Loucy (cell line): ENCODE results near the gene ACER3.

Experiments
- H2AFZ ChIP-seq: fragments of 200-600 bp; sonication (generic); 2 replicates; pipeline ENCODE4 v1.6.0; 2016; ENCODE audit warnings: antibody characterized with exemption, mild to moderate bottlenecking, low read length, moderate library complexity
- H3F3A ChIP-seq: fragments of 200-600 bp; 2 replicates; pipeline ENCODE4 v1.6.0; 2016; ENCODE audit warnings: antibody characterized with exemption, low read depth, mild to moderate bottlenecking
- H3K27me3 ChIP-seq: fragments of 200-600 bp; sonication (generic); 2 replicates; pipeline ENCODE4 v1.6.1; 2014; ENCODE audit warnings: low read length, mild to moderate bottlenecking; ENCODE audit not compliant: insufficient read depth, poor library complexity, severe bottlenecking
- H3K36me3 ChIP-seq: fragments of 200-600 bp; sonication (generic); 2 replicates; pipeline ENCODE4 v1.6.1; 2016; ENCODE audit warnings: low read length; ENCODE audit not compliant: insufficient read depth
- H3K4me1 ChIP-seq: fragments of 200-600 bp; sonication (generic); 2 replicates; pipeline ENCODE4 v1.5.1; 2014; ENCODE audit warnings: low read length, mild to moderate bottlenecking; ENCODE audit not compliant: insufficient read depth, poor library complexity, severe bottlenecking
- H3K4me2 ChIP-seq: fragments of 200-600 bp; sonication (generic); 2 replicates; pipeline ENCODE4 v1.6.0; 2014; ENCODE audit warnings: antibody characterized with exemption, low read length, low read depth, mild to moderate bottlenecking; ENCODE audit not compliant: poor library complexity, severe bottlenecking
- H3K4me3 ChIP-seq: fragments of 200-600 bp; sonication (generic); 2 replicates; pipeline ENCODE4 v1.5.1; 2014; ENCODE audit warnings: low read length, mild to moderate bottlenecking, mixed read lengths; ENCODE audit not compliant: poor library complexity, severe bottlenecking
- H3K79me2 ChIP-seq: fragments of 200-600 bp; sonication (generic); 2 replicates; pipeline ENCODE4 v1.6.1; 2014; ENCODE audit warnings: low read length; ENCODE audit not compliant: insufficient read depth
- H3K9ac ChIP-seq: fragments of 200-600 bp; sonication (generic); 2 replicates; pipeline ENCODE4 v1.6.0; 2014; ENCODE audit warnings: mild to moderate bottlenecking, low read depth, low read length, moderate library complexity; ENCODE audit not compliant: poor library complexity, severe bottlenecking
- H3K9me2 ChIP-seq: fragments of 200-600 bp; sonication (generic); replicated peaks from 2 replicates; pipeline ENCODE4 v1.6.1; 2016; ENCODE audit warnings: low read depth, low read length, mixed read lengths
- H3K9me3 ChIP-seq: fragments of 200-600 bp; sonication (generic); 2 replicates; pipeline ENCODE4 v1.6.1; 2014; ENCODE audit warnings: mild to moderate bottlenecking, antibody characterized with exemption, low read length, low read depth; ENCODE audit not compliant: insufficient read depth
- H4K20me1 ChIP-seq: fragments of 200-600 bp; sonication (generic); 2 replicates; pipeline ENCODE4 v1.6.0; 2014; ENCODE audit warnings: antibody characterized with exemption, low read length, mild to moderate bottlenecking; ENCODE audit not compliant: insufficient read depth, poor library complexity, severe bottlenecking
- EZH2phosphoT487 ChIP-seq: fragments of 200-600 bp; IDR thresholded peaks from 2 replicates; pipeline ENCODE4 v1.6.1; 2018; ENCODE audit warnings: antibody characterized with exemption, mild to moderate bottlenecking, moderate library complexity, borderline replicate concordance
- TF ChIP-seq, protein P1 (sequence below): fragments of 200-600 bp; sonication (generic); conservative IDR thresholded peaks from 2 replicates; pipeline ENCODE4 v1.5.1; 2014; ENCODE audit warnings: mild to moderate bottlenecking, antibody characterized with exemption, low read length

The ACER3 gene

DNA sequence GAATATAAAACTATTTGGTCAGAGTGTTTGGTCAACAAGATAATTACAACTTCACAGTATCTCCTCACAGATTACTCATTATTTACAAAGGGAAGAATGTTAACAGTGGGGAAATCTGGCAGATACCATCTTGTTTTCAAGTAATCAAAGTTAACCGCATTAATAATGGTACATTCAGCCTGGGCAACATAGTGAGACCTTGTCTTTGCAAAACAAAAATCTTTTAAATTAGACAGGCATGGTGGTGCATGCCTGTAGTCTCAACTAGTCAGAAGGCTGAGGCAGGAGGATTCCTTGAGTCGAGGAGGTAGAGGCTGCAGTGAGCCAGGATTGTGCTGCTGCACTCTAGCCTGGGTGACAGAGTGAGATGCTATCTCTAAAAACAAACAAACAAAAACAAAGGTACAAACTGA is 78.5 kb downstream of the ACER3 start:
- Histone ChIP-seq H4K20me1 (no peaks in the 10 kb centered on the region), H2AFZ (no peak overlapping the region), H3K4me3 (no peak overlapping the region), H3K4me2 (no peak overlapping the region), H3F3A (no peaks in the 10 kb centered on the region), H3K9ac (no peak overlapping the region), H3K36me3 (no peaks in the 10 kb centered on the region), H3K27me3 (no peaks in the 10 kb centered on the region), H3K9me3 (peaks cover 3% of the 10 kb centered on the region; the same call in 1 of the 2 replicates), H3K79me2 (no peaks in the 10 kb centered on the region), H3K4me1 (no peaks in the 10 kb centered on the region), H3K9me2 (no peaks in the 10 kb centered on the region)
- TF ChIP-seq EZH2phosphoT487: no peak
- TF ChIP-seq, protein P1, sequence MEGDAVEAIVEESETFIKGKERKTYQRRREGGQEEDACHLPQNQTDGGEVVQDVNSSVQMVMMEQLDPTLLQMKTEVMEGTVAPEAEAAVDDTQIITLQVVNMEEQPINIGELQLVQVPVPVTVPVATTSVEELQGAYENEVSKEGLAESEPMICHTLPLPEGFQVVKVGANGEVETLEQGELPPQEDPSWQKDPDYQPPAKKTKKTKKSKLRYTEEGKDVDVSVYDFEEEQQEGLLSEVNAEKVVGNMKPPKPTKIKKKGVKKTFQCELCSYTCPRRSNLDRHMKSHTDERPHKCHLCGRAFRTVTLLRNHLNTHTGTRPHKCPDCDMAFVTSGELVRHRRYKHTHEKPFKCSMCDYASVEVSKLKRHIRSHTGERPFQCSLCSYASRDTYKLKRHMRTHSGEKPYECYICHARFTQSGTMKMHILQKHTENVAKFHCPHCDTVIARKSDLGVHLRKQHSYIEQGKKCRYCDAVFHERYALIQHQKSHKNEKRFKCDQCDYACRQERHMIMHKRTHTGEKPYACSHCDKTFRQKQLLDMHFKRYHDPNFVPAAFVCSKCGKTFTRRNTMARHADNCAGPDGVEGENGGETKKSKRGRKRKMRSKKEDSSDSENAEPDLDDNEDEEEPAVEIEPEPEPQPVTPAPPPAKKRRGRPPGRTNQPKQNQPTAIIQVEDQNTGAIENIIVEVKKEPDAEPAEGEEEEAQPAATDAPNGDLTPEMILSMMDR: no peak

DNA sequence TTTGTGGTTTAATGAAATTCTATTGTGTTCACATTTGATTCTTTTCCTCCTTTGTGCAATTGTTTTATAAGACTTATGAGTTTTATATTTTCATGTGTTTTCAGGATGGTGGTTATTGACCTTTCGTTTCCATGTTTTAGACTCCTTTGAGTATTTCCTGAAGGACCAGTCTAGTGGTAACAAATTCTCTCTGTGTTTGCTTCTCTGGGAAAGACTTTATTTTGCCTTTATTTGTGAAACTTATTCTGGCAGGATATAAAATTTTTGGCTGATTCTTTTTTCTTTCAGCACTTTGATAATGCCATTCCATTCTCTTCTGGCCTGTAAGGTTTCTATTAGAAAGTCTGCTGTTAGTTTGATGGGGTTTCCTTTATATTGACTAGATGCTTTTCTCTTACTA is 83.5 kb downstream of the ACER3 start:
- H3K36me3 ChIP-seq: no peaks in the 10 kb centered on the region
- H3K4me3 ChIP-seq: no peak overlapping the region
- H4K20me1 ChIP-seq: no peaks in the 10 kb centered on the region
- no peak overlapping the region for H3K9ac ChIP-seq
- no peaks in the 10 kb centered on the region; the same call in 1 of the 2 replicates for H3K9me3 ChIP-seq
- no peak overlapping the region for H3K4me2 ChIP-seq
- H3K79me2 ChIP-seq: no peaks in the 10 kb centered on the region
- H2AFZ ChIP-seq: no peak overlapping the region
- H3K4me1 ChIP-seq: peaks cover 7% of the 10 kb centered on the region
- TF ChIP-seq EZH2phosphoT487: no peak
- TF ChIP-seq, protein P1: no peak
- H3K27me3 ChIP-seq: no peaks in the 10 kb centered on the region
- no peaks in the 10 kb centered on the region for H3F3A ChIP-seq
- H3K9me2 ChIP-seq: no peaks in the 10 kb centered on the region

DNA sequence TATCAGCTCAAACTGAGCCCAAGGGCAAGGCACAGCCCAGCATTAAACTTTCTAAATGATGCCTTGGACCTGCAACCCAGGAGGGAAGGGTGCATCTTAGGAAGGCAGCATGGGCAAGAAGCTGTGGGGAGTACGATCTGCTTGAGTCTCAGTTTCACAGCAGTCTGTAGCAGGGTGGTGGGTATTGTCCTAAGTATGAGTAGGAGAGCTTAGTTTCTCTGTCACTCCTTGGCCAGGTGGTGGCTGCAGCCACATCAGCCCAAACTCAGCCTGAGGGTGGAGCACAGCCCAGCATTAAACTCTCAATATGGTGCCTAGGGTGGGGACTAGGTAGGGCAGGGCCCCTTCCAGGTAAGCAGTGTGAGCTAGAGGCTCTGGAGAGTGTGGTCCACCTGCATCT is 85.5 kb downstream of the ACER3 start:
- Histone ChIP-seq H3K9me2 (no peaks in the 10 kb centered on the region), H3K4me1 (peaks cover 7% of the 10 kb centered on the region)

More for the DNA sequence above, 85.5 kb downstream of the ACER3 start:
- no peaks in the 10 kb centered on the region for H3F3A ChIP-seq
- no peaks in the 10 kb centered on the region for H3K79me2 ChIP-seq
- H3K4me2 ChIP-seq: no peak overlapping the region
- H3K36me3 ChIP-seq: no peaks in the 10 kb centered on the region
- no peaks in the 10 kb centered on the region; the same call in 1 of the 2 replicates for H3K9me3 ChIP-seq
- no peaks in the 10 kb centered on the region for H4K20me1 ChIP-seq
- no peak overlapping the region for H3K9ac ChIP-seq
- no peaks in the 10 kb centered on the region for H3K27me3 ChIP-seq
- TF ChIP-seq EZH2phosphoT487: no peak
- TF ChIP-seq, protein P1: no peak
- H2AFZ ChIP-seq: no peak overlapping the region
- no peak overlapping the region for H3K4me3 ChIP-seq
